Ascending aorta (tissue), 2 donors: ENCODE results near the gene APOO. TPM values are rescaled to one million over a fixed set of nuclear protein-coding genes. Genes with fewer than 3 reads are reported as not detected.

Experiments used
- DNase-seq, 2 donors: peaks; one replicate each; pipeline ENCODE4 v3.0.0-alpha.2; 2019; ENCODE audit warnings: low spot score in 2 of 2
- H3K27ac ChIP-seq, 2 donors: fragments of 200-600 bp; sonication (generic); one replicate each; pipeline ENCODE4 v1.5.1; 2016 to 2017; ENCODE audit warnings: mild to moderate bottlenecking in 1 of 2
- H3K27me3 ChIP-seq: fragments of 200-600 bp; sonication (generic); one replicate; pipeline ENCODE4 v1.5.1; 2017
- H3K36me3 ChIP-seq, 2 donors: fragments of 200-600 bp; sonication (generic); one replicate each; pipeline ENCODE4 v1.5.1; 2016
- H3K4me1 ChIP-seq, 2 donors: fragments of 200-600 bp; sonication (generic); one replicate each; pipeline ENCODE4 v1.5.1; 2016 to 2017; ENCODE audit warnings: mild to moderate bottlenecking in 1 of 2
- H3K4me3 ChIP-seq, 2 donors: fragments of 200-600 bp; sonication (generic); one replicate each; pipeline ENCODE4 v1.5.1; 2016 to 2017; ENCODE audit warnings: mild to moderate bottlenecking in 1 of 2
- H3K9me3 ChIP-seq, 2 donors: fragments of 200-600 bp; sonication (generic); one replicate each; pipeline ENCODE4 v1.5.1; 2016
- intact Hi-C: fragments of 100-400 bp; cut with DNase I; formaldehyde crosslinking; loops from one replicate; pipeline ENCODE4 v1.15.1; 2023
- total RNA-seq: library from RNA; depleted of rRNA; stranded (reverse); fragments of >200 nt; gene quantifications from one replicate; pipeline ENCODE4 v1.1.0, GENCODE V29; 2016
- TF ChIP-seq, protein P1 (sequence below), 3 experiments: fragments of 200-600 bp in 2 of 3; fragments of 450-650 bp in 1 of 3; sonication (generic) in 2 of 3; IDR thresholded peaks; one replicate each; pipeline ENCODE4 v1.5.1; 2016 to 2019; ENCODE audit warnings: antibody characterized with exemption in 3 of 3, mild to moderate bottlenecking in 1 of 3, moderate library complexity in 1 of 3

APOO gene
- total RNA-seq, 1 donor from 2014 or later = not detected

DNA sequence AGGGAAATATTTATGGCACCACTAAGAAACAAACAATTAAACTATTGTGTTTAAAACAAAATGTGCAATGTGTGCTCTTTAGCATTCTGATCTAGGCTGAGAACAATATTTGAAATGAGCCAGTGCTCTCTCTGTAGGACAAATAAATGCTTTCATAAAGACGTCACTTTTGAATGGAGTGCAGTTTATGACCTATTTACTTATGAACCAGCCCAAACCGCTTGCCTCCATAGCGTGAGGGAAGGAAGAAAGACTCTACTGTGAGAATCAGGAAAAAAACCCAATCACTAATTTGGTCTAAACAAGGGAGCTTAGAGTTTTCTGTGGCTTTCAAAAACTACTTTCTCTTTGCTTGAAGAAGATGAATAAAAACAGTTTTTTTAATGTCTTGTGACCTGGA, 85.3 kb downstream of the APOO start:
- H3K9me3 ChIP-seq = no peaks in the 10 kb centered on the region
- no peaks in the 10 kb centered on the region for H3K36me3 ChIP-seq
- no peak overlapping the region for H3K4me3 ChIP-seq
- no peaks in the 10 kb centered on the region for H3K27me3 ChIP-seq
- intact Hi-C loops = no loop called here
- no peaks in the 10 kb centered on the region for H3K4me1 ChIP-seq
- no peak for DNase-seq
- H3K27ac ChIP-seq = no peak overlapping the region
- TF ChIP-seq, protein P1, sequence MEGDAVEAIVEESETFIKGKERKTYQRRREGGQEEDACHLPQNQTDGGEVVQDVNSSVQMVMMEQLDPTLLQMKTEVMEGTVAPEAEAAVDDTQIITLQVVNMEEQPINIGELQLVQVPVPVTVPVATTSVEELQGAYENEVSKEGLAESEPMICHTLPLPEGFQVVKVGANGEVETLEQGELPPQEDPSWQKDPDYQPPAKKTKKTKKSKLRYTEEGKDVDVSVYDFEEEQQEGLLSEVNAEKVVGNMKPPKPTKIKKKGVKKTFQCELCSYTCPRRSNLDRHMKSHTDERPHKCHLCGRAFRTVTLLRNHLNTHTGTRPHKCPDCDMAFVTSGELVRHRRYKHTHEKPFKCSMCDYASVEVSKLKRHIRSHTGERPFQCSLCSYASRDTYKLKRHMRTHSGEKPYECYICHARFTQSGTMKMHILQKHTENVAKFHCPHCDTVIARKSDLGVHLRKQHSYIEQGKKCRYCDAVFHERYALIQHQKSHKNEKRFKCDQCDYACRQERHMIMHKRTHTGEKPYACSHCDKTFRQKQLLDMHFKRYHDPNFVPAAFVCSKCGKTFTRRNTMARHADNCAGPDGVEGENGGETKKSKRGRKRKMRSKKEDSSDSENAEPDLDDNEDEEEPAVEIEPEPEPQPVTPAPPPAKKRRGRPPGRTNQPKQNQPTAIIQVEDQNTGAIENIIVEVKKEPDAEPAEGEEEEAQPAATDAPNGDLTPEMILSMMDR (IDR thresholded peaks at IDR 0.05) = no peak

DNA sequence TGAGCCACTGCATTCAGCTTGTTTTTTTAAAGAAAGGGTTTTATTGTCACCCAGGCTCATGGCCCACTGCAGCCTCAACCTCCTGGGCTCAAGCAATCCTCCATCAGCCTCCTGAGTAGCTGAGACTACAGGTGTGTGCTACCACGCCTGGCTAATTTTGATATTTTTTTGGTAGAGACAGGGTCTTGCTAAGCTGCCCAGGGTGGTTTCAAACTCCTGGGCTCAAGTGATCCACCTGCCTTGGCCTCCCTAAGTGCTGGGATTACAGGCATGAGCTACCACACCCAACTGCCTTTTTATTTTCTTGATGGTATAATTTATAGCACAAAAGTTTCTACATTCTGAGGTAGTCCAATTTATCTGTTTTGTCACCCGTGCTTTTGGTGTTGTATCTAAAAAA, 85.9 kb downstream of the APOO start:
- H3K4me3 ChIP-seq = no peak overlapping the region
- DNase-seq = no peak
- H3K9me3 ChIP-seq = no peaks in the 10 kb centered on the region
- intact Hi-C loops = no loop called here
- no peak overlapping the region for H3K27ac ChIP-seq
- TF ChIP-seq, protein P1 (IDR thresholded peaks at IDR 0.05) = no peak
- H3K4me1 ChIP-seq = no peaks in the 10 kb centered on the region
- H3K36me3 ChIP-seq = no peaks in the 10 kb centered on the region
- H3K27me3 ChIP-seq = no peaks in the 10 kb centered on the region

DNA sequence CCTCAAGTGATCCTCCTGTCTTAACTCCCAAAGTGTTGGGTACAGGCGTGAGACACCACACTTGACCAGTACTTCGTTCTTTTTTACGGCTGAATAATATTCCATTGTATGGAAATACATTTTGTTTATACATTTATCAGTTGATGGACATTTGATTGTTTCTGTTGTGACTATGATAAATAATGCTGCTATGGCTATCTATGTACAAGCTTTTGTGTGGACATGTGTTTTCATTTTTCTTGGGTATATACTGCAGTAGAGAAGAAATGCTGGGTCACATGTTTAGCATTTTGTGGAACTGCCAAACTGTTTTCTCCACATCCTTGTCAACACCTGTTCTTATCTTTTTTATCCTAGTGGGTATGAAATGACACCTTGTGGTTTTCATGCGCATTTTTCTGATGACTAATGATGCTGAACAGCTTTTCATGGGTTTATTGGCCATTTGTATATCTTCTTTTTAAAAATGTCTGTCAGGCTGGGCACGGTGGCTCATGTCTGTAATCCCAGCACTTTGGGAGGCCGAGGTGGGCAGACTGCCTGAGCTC, 87.4 kb downstream of the APOO start:
- no peaks in the 10 kb centered on the region for H3K36me3 ChIP-seq
- H3K27ac ChIP-seq = no peak overlapping the region
- no peak overlapping the region for H3K4me3 ChIP-seq
- TF ChIP-seq, protein P1 (IDR thresholded peaks at IDR 0.05) = no peak
- no peak for DNase-seq
- H3K9me3 ChIP-seq = no peaks in the 10 kb centered on the region
- H3K4me1 ChIP-seq = no peaks in the 10 kb centered on the region
- H3K27me3 ChIP-seq = no peaks in the 10 kb centered on the region
- intact Hi-C loops = no loop called here

DNA sequence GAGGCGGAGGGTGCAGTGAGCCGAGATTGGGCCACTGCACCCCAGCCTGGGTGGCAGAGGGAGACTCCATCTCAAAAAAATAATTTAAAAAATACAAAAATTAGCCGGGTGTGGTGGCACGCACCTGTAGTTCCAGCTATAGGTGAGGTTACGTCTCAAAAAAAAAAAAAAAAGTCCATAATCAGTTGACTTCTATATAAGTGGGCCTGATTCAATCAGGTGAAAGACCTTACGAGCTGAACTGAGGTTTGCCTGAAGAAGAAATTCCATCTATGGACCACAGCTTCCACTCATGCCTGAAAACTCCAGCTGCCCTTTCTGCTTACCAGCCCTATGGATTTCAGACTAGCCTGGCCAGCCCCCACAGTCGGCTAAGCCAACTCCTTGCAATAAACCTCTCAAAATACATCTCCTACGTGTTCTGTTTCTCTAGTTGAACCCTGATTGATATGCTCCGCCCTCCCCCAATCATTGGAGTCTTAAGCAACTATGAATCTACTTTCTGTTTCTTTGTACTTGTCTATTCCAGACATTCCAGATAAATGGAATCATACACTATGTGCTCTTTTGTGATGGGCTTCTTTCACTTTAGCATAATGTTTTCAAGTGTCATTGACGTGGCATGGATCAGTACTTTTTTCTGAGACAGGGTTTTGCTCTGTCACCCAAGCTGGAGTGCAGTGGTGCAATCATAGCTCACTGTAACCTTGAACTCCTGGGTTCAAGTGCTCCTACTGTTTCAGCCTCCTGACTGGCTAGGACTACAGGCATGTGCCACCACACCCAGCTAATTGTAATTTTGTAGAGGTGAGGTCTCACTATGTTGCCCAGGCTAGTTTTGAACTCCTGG, 88.1 kb downstream of the APOO start:
- Histone ChIP-seq H3K9me3 (no peaks in the 10 kb centered on the region), H3K4me1 (no peaks in the 10 kb centered on the region), H3K36me3 (no peaks in the 10 kb centered on the region), H3K27me3 (no peaks in the 10 kb centered on the region), H3K4me3 (no peak overlapping the region), H3K27ac (no peak overlapping the region)
- intact Hi-C loops = no loop called here
- TF ChIP-seq, protein P1 (IDR thresholded peaks at IDR 0.05) = no peak
- DNase-seq = no peak

DNA sequence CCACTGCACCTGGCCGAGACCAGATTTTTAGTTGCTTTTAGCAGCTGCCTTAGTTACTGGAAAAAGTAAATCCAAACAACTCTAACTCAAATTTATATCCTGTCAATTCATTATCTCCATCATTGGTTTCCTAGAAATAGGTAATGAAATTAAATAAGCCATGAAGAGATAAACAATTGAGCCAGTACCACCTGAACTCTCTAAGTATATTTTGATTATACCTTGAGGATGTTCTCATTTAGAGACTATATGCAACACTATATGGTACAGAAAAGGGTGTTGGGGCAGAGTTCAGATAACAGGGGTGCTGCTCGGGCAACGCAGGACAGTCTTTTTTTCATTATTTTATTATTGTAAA, 89.8 kb downstream of the APOO start:
- Histone ChIP-seq H3K36me3 (no peaks in the 10 kb centered on the region), H3K4me1 (no peaks in the 10 kb centered on the region), H3K9me3 (no peaks in the 10 kb centered on the region), H3K27me3 (no peaks in the 10 kb centered on the region), H3K4me3 (no peak overlapping the region), H3K27ac (no peak overlapping the region)
- no peak for DNase-seq
- intact Hi-C loops = no loop called here
- TF ChIP-seq, protein P1 (IDR thresholded peaks at IDR 0.05) = no peak
